T-helper 9 cell (primary cell): ENCODE results near the gene NISCH.

Experiments used
- DNase-seq: peaks from one replicate; pipeline ENCODE4 v3.0.0-alpha.2; 2020

Gene NISCH

GRCh38 chr3:52447512-52448355 lies 7.7 kb upstream of the NISCH start:
- no peak for DNase-seq

- DNase-seq = no peak
Measured at GRCh38 chr3:52450489-52451236, 4.7 kb upstream of the NISCH start.

GRCh38 chr3:52451237-52452083 lies 3.9 kb upstream of the NISCH start:
- DNase-seq = no peak

GRCh38 chr3:52452126-52452525 lies 3.3 kb upstream of the NISCH start:
- no peak for DNase-seq

- no peak for DNase-seq
Measured at GRCh38 chr3:52452570-52453221, 2.7 kb upstream of the NISCH start.

GRCh38 chr3:52453496-52454249 lies 1.7 kb upstream of the NISCH start, which contains the start of gene TNNC1:
TSS of gene TNNC1 (minus strand) at chr3:52454041. CDS start at chr3:52454015, 26 bp downstream.
- no peak for DNase-seq

GRCh38 chr3:52454250-52454937 lies 1.0 kb upstream of the NISCH start:
- no peak for DNase-seq

- DNase-seq = no peak
Measured at GRCh38 chr3:52454938-52455282, 494 bp upstream of the NISCH start.

GRCh38 chr3:52456169-52456799 lies 880 bp downstream of the NISCH start:
- DNase-seq = no peak

- no peak for DNase-seq
Measured at GRCh38 chr3:52456800-52457183, 1.4 kb downstream of the NISCH start.

- DNase-seq = no peak
Measured at GRCh38 chr3:52458031-52458760, 2.8 kb downstream of the NISCH start.

GRCh38 chr3:52458770-52459545 lies 3.6 kb downstream of the NISCH start:
- DNase-seq = no peak

GRCh38 chr3:52461874-52462273 lies 6.5 kb downstream of the NISCH start:
- no peak for DNase-seq

- DNase-seq = no peak
Measured at GRCh38 chr3:52463416-52463815, 8.0 kb downstream of the NISCH start.

- no peak for DNase-seq
Measured at GRCh38 chr3:52468336-52468735, 12.9 kb downstream of the NISCH start.

- DNase-seq = no peak
Measured at GRCh38 chr3:52469001-52469400, 13.6 kb downstream of the NISCH start.

GRCh38 chr3:52470920-52471319 lies 15.5 kb downstream of the NISCH start:
- no peak for DNase-seq

GRCh38 chr3:52471371-52472238 lies 16.2 kb downstream of the NISCH start:
- no peak for DNase-seq
